ENCODE data around the gene MAX. TPM values are rescaled to one million over a fixed set of nuclear protein-coding genes. Genes with fewer than 3 reads are reported as not detected.

The MAX gene
- total RNA-seq, 1 experiment from 2014 or later: 21.3 TPM

DNA sequence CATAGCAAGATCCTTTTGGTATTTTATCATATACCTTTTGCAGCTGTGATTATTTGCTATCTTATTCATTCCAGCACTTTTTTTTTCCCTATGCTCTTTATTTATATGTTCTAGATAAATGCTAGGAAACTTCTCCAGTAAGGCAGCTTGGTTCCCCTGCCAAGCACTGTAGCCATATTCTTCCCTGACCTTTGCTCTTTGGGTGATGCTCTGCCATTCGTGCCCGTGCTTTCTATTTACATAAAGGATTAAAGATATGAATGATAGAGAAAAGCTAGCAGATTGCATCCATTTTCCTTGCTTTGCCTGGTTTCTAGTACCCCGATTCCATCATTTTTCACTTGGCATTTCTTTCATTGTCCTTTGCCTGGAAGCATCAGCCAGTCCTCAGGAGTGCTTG is 73.4 kb downstream of the MAX start:
- H3K27ac ChIP-seq: no peak overlapping the region
- H3K9me3 ChIP-seq (replicated peaks): no peaks in the 10 kb centered on the region
- no peaks in the 10 kb centered on the region for H3K27me3 ChIP-seq (replicated peaks)
- no peaks in the 10 kb centered on the region for H3K4me1 ChIP-seq (replicated peaks)
- 0 out of 2 replicates have a peak, but pooled peaks cover 11% of the 10 kb centered on the region for H3K36me3 ChIP-seq
- no peak for DNase-seq (ENCODE audit: low read depth in 1 of 2, low spot score in 2 of 2)
- H3K4me3 ChIP-seq: no peak overlapping the region

DNA sequence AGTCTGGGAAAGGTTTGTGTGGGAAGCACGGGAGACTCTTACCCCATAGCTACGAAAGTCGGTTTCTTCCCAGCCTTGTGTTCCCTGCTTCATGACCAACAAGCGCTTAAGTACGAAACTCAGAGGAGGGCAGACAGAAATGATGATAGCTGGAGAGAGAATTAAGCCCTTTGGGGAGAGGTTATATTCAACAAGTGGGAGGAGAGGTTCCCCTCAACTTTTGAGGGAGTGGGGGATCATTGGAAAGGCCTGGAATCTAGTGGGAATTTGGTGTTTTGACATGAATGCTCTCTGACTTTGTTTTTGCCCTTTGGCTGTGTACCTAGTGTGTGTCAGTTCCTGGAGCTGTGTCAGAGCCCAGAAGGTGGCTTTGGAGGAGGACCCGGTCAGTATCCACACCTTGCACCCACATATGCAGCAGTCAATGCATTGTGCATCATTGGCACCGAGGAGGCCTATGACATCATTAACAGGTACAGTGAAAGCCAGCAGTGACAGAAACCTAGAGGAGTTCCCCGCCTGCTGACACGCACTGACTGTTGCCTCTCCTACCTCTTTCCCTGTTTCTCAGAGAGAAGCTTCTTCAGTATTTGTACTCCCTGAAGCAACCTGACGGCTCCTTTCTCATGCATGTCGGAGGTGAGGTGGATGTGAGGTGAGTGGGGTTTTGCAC is 75.1 kb downstream of the MAX start:
- Histone ChIP-seq H3K27me3 (replicated peaks) (no peaks in the 10 kb centered on the region), H3K4me3 (no peak overlapping the region), H3K36me3 (0 out of 2 replicates have a peak, but pooled peaks cover 5% of the 10 kb centered on the region), H3K9me3 (replicated peaks) (no peaks in the 10 kb centered on the region), H3K27ac (no peak overlapping the region), H3K4me1 (replicated peaks) (no peaks in the 10 kb centered on the region)
- DNase-seq (ENCODE audit: low read depth in 1 of 2, low spot score in 2 of 2): no peak

DNA sequence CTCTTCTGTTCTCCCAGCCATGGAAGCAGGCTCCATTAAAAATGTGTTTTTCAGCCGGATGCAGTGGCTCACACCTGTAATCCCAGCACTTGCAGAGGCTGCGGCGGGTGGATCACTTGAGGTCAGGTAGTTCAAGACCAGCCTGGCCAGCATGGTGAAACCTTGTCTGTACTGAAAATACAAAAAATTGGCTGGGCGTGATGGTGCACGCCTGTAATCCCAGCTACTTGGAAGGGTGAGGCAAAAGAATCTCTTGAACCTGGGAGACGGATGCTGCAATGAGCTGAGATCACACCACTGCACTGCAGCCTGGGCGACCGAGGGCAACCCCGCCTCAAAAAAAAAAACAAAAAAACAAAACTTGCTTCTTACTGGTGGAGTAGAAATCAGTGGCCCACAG is 75.8 kb downstream of the MAX start:
- no peaks in the 10 kb centered on the region for H3K4me1 ChIP-seq (replicated peaks)
- H3K4me3 ChIP-seq: no peak overlapping the region
- 0 out of 2 replicates have a peak, but pooled peaks cover 5% of the 10 kb centered on the region for H3K36me3 ChIP-seq
- H3K9me3 ChIP-seq (replicated peaks): no peaks in the 10 kb centered on the region
- no peak overlapping the region for H3K27ac ChIP-seq
- no peaks in the 10 kb centered on the region for H3K27me3 ChIP-seq (replicated peaks)
- no peak for DNase-seq (ENCODE audit: low read depth in 1 of 2, low spot score in 2 of 2)

DNA sequence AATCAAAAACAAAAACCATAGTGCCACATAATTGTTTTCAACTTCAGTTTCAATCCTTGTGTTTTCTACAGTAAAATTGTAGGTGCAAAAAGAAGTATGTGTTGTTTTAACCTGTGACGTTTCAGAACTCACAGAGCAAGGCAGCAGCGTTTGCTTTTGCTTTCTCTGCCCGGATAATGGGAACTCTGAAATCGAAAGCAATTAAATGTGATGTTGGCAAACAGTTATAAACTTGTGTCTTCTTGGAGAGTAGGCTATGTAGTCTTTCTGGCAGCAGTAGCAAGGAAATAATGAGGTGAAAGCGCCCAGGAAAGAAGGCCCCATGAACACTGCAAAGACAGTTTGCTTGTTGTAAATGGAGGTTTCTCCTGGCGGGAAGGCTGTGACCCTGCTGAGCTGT is 76.5 kb downstream of the MAX start:
- Histone ChIP-seq H3K27me3 (replicated peaks) (no peaks in the 10 kb centered on the region), H3K4me1 (replicated peaks) (no peaks in the 10 kb centered on the region), H3K27ac (no peak overlapping the region), H3K36me3 (0 out of 2 replicates have a peak, but pooled peaks cover 5% of the 10 kb centered on the region), H3K4me3 (no peak overlapping the region), H3K9me3 (replicated peaks) (no peaks in the 10 kb centered on the region)
- no peak for DNase-seq (ENCODE audit: low read depth in 1 of 2, low spot score in 2 of 2)

Other genes starting within 250 kb of the MAX start
- gene SPTB, start 222.6 kb downstream of the MAX start, total RNA-seq (2014; rRNA removed; shearing (Covaris generic)): 1.1 and 2.0 TPM in 2 replicates
- gene CHURC1, start 188.1 kb downstream of the MAX start, total RNA-seq (2014; rRNA removed; shearing (Covaris generic)): 71.4 and 72.4 TPM in 2 replicates
- gene GPX2, start 159.8 kb downstream of the MAX start, total RNA-seq (2014; rRNA removed; shearing (Covaris generic)): not detected in 2 replicates
- 4.7 and 7.7 TPM in 2 replicates for gene RAB15, start 130.2 kb downstream of the MAX start, total RNA-seq (2014; rRNA removed; shearing (Covaris generic))
- gene FNTB, start 115.6 kb downstream of the MAX start, total RNA-seq (2014; rRNA removed; shearing (Covaris generic)): 6.3 and 7.4 TPM in 2 replicates